A549 (cell line): ENCODE results near the gene ARGLU1. TPM values are rescaled to one million over a fixed set of nuclear protein-coding genes. Genes with fewer than 3 reads are reported as not detected.

Experiments
- ATAC-seq, 2 experiments: fragments of 200-7000 bp in 1 of 2; fragments of >200 bp in 1 of 2; cut with Nextera tagmentation in 1 of 2; cut with Tn5 transposase in 1 of 2; 3 replicates each; pipeline versions ENCODE4 v1.8.0 to v1.9.1; 2018 to 2020; ENCODE audit warnings: mild to moderate bottlenecking in 1 of 2, moderate library complexity in 1 of 2
- CTCF ChIA-PET: fragments of 300-600 bp; sonication (Branson Sonifier 250); formaldehyde crosslinking; extraction: SDS; loops from one replicate; lab custom pipeline; 2021; ENCODE audit warnings: antibody characterized with exemption, inconsistent platforms; lab: Yijun Ruan, JAX
- POLR2A ChIA-PET: fragments of 350-600 bp; formaldehyde crosslinking; extraction: SDS; loops from one replicate; lab custom pipeline; 2021; ENCODE audit warnings: antibody characterized with exemption, inconsistent platforms; lab: Yijun Ruan, JAX
- DNase-seq, 2 experiments: peaks; one replicate each; pipeline versions ENCODE4 v3.0.0 to v3.0.0-alpha.2; 2011 to 2016; ENCODE audit warnings: low read depth in 1 of 2, low spot score in 1 of 2
- FAIRE-seq: peaks from 2 replicates; lab custom pipeline; 2011; peaks lifted over from hg19 to GRCh38; lab: Jason Lieb, UNC
- H3K27ac ChIP-seq, 2 experiments: fragments of >200 bp; sonication (Bioruptor Twin); formaldehyde crosslinking; 3 replicates each; pipeline ENCODE4 v1.5.1; 2016 to 2017
- H3K4me1 ChIP-seq: fragments of >200 bp; sonication (Bioruptor Twin); formaldehyde crosslinking; 3 replicates; pipeline ENCODE4 v1.6.1; 2016
- H3K4me2 ChIP-seq: fragments of >200 bp; sonication (Bioruptor Twin); formaldehyde crosslinking; 3 replicates; pipeline ENCODE4 v1.6.1; 2016
- H3K4me3 ChIP-seq: fragments of >200 bp; sonication (Bioruptor Twin); formaldehyde crosslinking; 3 replicates; pipeline ENCODE4 v1.5.1; 2016
- H3K9me3 ChIP-seq: fragments of >200 bp; sonication (Bioruptor Twin); formaldehyde crosslinking; 3 replicates; pipeline ENCODE4 v1.6.1; 2016
- CBX2 ChIP-seq: fragments of 200-600 bp; sonication (generic); IDR thresholded peaks from 2 replicates; pipeline ENCODE4 v1.6.1; 2016; ENCODE audit warnings: low read depth, mild to moderate bottlenecking, borderline replicate concordance
- CEBPB ChIP-seq, 2 experiments: fragments of >200 bp in 1 of 2; sonication (Bioruptor Twin) in 1 of 2; formaldehyde crosslinking in 1 of 2; IDR thresholded peaks; 2 replicates each; pipeline ENCODE4 v1.6.1; 2012 to 2016
- E2F6 ChIP-seq: IDR thresholded peaks from 2 replicates; pipeline ENCODE4 v1.6.1; 2012; ENCODE audit warnings: low read depth, borderline replicate concordance
- EHF ChIP-seq: fragments of 250-450 bp; sonication (Bioruptor Pico); IDR thresholded peaks from 2 replicates; pipeline ENCODE4 v1.5.0; 2020; ENCODE audit warnings: mild to moderate bottlenecking
- ESRRA ChIP-seq: fragments of 150-350 bp; IDR thresholded peaks from 2 replicates; pipeline ENCODE4 v1.6.1; 2014; ENCODE audit warnings: mild to moderate bottlenecking, low read length, borderline replicate concordance
- FOSB ChIP-seq: fragments of 250-450 bp; sonication (Bioruptor Pico); IDR thresholded peaks from 2 replicates; pipeline ENCODE4 v1.5.0; 2020; ENCODE audit warnings: mild to moderate bottlenecking, moderate library complexity
- HDAC2 ChIP-seq: fragments of 200-600 bp; sonication (generic); IDR thresholded peaks from 2 replicates; pipeline ENCODE4 v1.6.1; 2016
- HES2 ChIP-seq: fragments of >200 bp; sonication (Bioruptor Twin); formaldehyde crosslinking; IDR thresholded peaks from 2 replicates; pipeline ENCODE4 v1.6.1; 2016
- HOXA7 ChIP-seq: fragments of 250-450 bp; sonication (Bioruptor Pico); IDR thresholded peaks from 2 replicates; pipeline ENCODE4 v1.5.0; 2020; ENCODE audit warnings: mild to moderate bottlenecking, moderate library complexity
- JUNB ChIP-seq: fragments of >200 bp; sonication (Bioruptor Twin); formaldehyde crosslinking; IDR thresholded peaks from 2 replicates; pipeline ENCODE4 v1.6.1; 2016
- MAX ChIP-seq: IDR thresholded peaks from 2 replicates; pipeline ENCODE4 v1.6.1; 2012
- MAZ ChIP-seq: fragments of 150-350 bp; IDR thresholded peaks from 2 replicates; pipeline ENCODE4 v1.6.1; 2014; ENCODE audit warnings: antibody characterized with exemption, low read depth, low read length, borderline replicate concordance
- NFE2L2 ChIP-seq: fragments of 150-350 bp; conservative IDR thresholded peaks from 2 replicates; pipeline ENCODE4 v1.6.1; 2014; ENCODE audit warnings: low read length
- NR3C1 ChIP-seq: fragments of >200 bp; sonication (Bioruptor Twin); formaldehyde crosslinking; IDR thresholded peaks from 3 replicates; pipeline ENCODE4 v1.6.1; 2017
- POLR2AphosphoS2 ChIP-seq: conservative IDR thresholded peaks from 2 replicates; pipeline ENCODE4 v1.6.1; 2012; ENCODE audit warnings: low read length, improper control_type of control experiment, inconsistent platforms
- RAD21 ChIP-seq, 2 experiments: fragments of >200 bp in 1 of 2; sonication (Bioruptor Twin) in 1 of 2; formaldehyde crosslinking in 1 of 2; IDR thresholded peaks in 1 of 2; conservative IDR thresholded peaks in 1 of 2; 2 replicates in 1 of 2; 3 replicates in 1 of 2; pipeline ENCODE4 v1.6.1; 2012 to 2018; ENCODE audit warnings: inconsistent platforms in 1 of 2
- RARB ChIP-seq: fragments of 250-450 bp; sonication (Bioruptor Pico); IDR thresholded peaks from 2 replicates; pipeline ENCODE4 v1.8.0; 2021; ENCODE audit warnings: mild to moderate bottlenecking, moderate library complexity
- REST ChIP-seq: fragments of 200-600 bp; sonication (generic); IDR thresholded peaks from 2 replicates; pipeline ENCODE4 v1.6.1; 2016; ENCODE audit warnings: antibody characterized with exemption, mild to moderate bottlenecking, moderate library complexity
- RFX5 ChIP-seq: fragments of 450-650 bp; IDR thresholded peaks from 2 replicates; pipeline ENCODE4 v1.7.1; 2014; ENCODE audit warnings: antibody characterized with exemption, mild to moderate bottlenecking, moderate library complexity
- TFCP2L1 ChIP-seq: fragments of 250-450 bp; sonication (Bioruptor Pico); IDR thresholded peaks from 2 replicates; pipeline ENCODE4 v1.5.0; 2021; ENCODE audit warnings: mild to moderate bottlenecking
- TP53 ChIP-seq: fragments of 250-450 bp; sonication (Bioruptor Pico); IDR thresholded peaks from 2 replicates; pipeline ENCODE4 v1.5.0; 2021; ENCODE audit warnings: mild to moderate bottlenecking, moderate library complexity
- USF2 ChIP-seq: fragments of 450-650 bp; IDR thresholded peaks from 2 replicates; pipeline ENCODE4 v1.6.1; 2014; ENCODE audit warnings: antibody characterized with exemption
- ZNF302 ChIP-seq: fragments of 250-450 bp; sonication (Bioruptor Pico); IDR thresholded peaks from 2 replicates; pipeline ENCODE4 v1.9.0; 2021; ENCODE audit warnings: inconsistent platforms, mild to moderate bottlenecking, moderate library complexity
- WGBS: methylation state at CpG from one replicate; pipeline ENCODE4 v1.1.6; 2017; ENCODE audit errors: missing lambda C conversion rate; 5-methylcytosine and 5-hydroxymethylcytosine counted together
- polyA plus RNA-seq, 4 experiments: library from polyadenylated mRNA; depleted of rRNA in 3 of 4; stranded (reverse); fragments of >200 nt; fragmentation: RNase III in 1 of 4; extraction: RNeasy Plus Mini Kit Qiagen cat#74134 plus additional on column Dnase treatment in 1 of 4; gene quantifications; 2 replicates in 3 of 4; 3 replicates in 1 of 4; pipeline ENCODE4 v1.2.3, GENCODE V29; 2011 to 2017

The ARGLU1 gene
- polyA plus RNA-seq, 2 of the 4 experiments (the other 2 are of a cell fraction): 67.2 to 137 TPM

- FAIRE-seq (no peak), ATAC-seq (no peak)
- Histone ChIP-seq H3K4me3 (no peak overlapping the region), H3K4me1 (peaks cover 8% of the 10 kb centered on the region; the same call in 1 of the 3 replicates), H3K9me3 (no peaks in the 10 kb centered on the region), H3K27ac (no peak overlapping the region), H3K4me2 (no peak overlapping the region)
- POLR2A ChIA-PET: no interaction called here
- WGBS: 87% methylated on average over 4 of the region's 4 CpGs
- TF ChIP-seq ESRRA (no peak), USF2 (no peak), RARB (no peak), NR3C1 (no peak), MAZ (no peak), RFX5 (no peak), MAX (no peak), TFCP2L1 (CRISPR knock-in tag) (no peak), REST (no peak), CEBPB (IDR thresholded peaks at IDR 0.05) (no peak), TP53 (CRISPR knock-in tag) (no peak), HES2 (no peak), NFE2L2 (no peak), HOXA7 (CRISPR knock-in tag) (no peak), E2F6 (no peak), RAD21 (conservative IDR thresholded peaks at IDR 0.05 in 1 of 2, IDR thresholded peaks at IDR 0.05 in 1 of 2) (no peak), ZNF302 (CRISPR knock-in tag) (no peak), FOSB (CRISPR knock-in tag) (no peak), POLR2AphosphoS2 (no peak)
- TF ChIP-seq, all 56 proteins: peak for 0
- CTCF ChIA-PET: no interaction called here
- no peak for DNase-seq
Measured at GRCh38 chr13:106505732-106506131, 62.2 kb downstream of the ARGLU1 start.

- CTCF ChIA-PET: no interaction called here
- Histone ChIP-seq H3K27ac (no peak overlapping the region), H3K4me2 (no peak overlapping the region), H3K9me3 (no peaks in the 10 kb centered on the region), H3K4me3 (no peak overlapping the region), H3K4me1 (peaks cover 8% of the 10 kb centered on the region; the same call in 1 of the 3 replicates)
- TF ChIP-seq EHF (CRISPR knock-in tag): no peak
- TF ChIP-seq TP53 (CRISPR knock-in tag): no peak
- TF ChIP-seq HDAC2: no peak
- TF ChIP-seq JUNB: no peak
- no peak for TF ChIP-seq CBX2
- DNase-seq: no peak
- WGBS: 76% methylated on average over 4 of the region's 4 CpGs
- POLR2A ChIA-PET: no interaction called here
- no peak for ATAC-seq
- FAIRE-seq: no peak
Measured at GRCh38 chr13:106505295-106505694, 62.6 kb downstream of the ARGLU1 start.
